Karpas-422 (cell line): ENCODE results near the gene C5orf58. TPM values are rescaled to one million over a fixed set of nuclear protein-coding genes. Genes with fewer than 3 reads are reported as not detected.

Experiments used
- DNase-seq: peaks from one replicate; pipeline ENCODE4 v3.0.0-alpha.2; 2015
- H2AFZ ChIP-seq: fragments of 200-600 bp; sonication (generic); 2 replicates; pipeline ENCODE4 v1.6.1; 2014; ENCODE audit warnings: antibody characterized with exemption, low read length, mixed read lengths
- H3K27ac ChIP-seq: fragments of 200-600 bp; sonication (generic); 2 replicates; pipeline ENCODE4 v1.5.1; 2014; ENCODE audit warnings: mild to moderate bottlenecking, low read length, moderate library complexity
- H3K27me3 ChIP-seq: fragments of 200-600 bp; sonication (generic); 2 replicates; pipeline ENCODE4 v1.6.1; 2014; ENCODE audit warnings: low read length, mixed read lengths
- H3K36me3 ChIP-seq: fragments of 200-600 bp; sonication (generic); 2 replicates; pipeline ENCODE4 v1.6.1; 2014; ENCODE audit warnings: low read length, mixed read lengths; ENCODE audit not compliant: insufficient read depth
- H3K4me1 ChIP-seq: fragments of 200-600 bp; sonication (generic); 2 replicates; pipeline ENCODE4 v1.6.1; 2014; ENCODE audit warnings: mild to moderate bottlenecking, low read length, mixed read lengths
- H3K4me2 ChIP-seq: fragments of 200-600 bp; sonication (generic); 2 replicates; pipeline ENCODE4 v1.6.1; 2014; ENCODE audit warnings: low read length, low read depth, mild to moderate bottlenecking; ENCODE audit not compliant: poor library complexity, severe bottlenecking
- H3K4me3 ChIP-seq: fragments of 200-600 bp; sonication (generic); 2 replicates; pipeline ENCODE4 v1.5.1; 2014; ENCODE audit warnings: mild to moderate bottlenecking, antibody characterized with exemption, low read length, mixed read lengths
- H3K79me2 ChIP-seq: fragments of 200-600 bp; sonication (generic); 2 replicates; pipeline ENCODE4 v1.6.1; 2014; ENCODE audit warnings: mild to moderate bottlenecking, low read length, mixed read lengths
- H3K9ac ChIP-seq: fragments of 200-600 bp; sonication (generic); 2 replicates; pipeline ENCODE4 v1.6.0; 2014; ENCODE audit warnings: low read length
- H3K9me2 ChIP-seq: fragments of 200-600 bp; sonication (generic), shearing (Covaris generic); replicated peaks from 2 replicates; pipeline ENCODE4 v1.6.0; 2014; ENCODE audit warnings: mild to moderate bottlenecking, low read length, moderate library complexity; ENCODE audit not compliant: insufficient read depth
- H3K9me3 ChIP-seq: fragments of 300-700, 200-600 bp; sonication (generic); 2 replicates; pipeline ENCODE4 v1.6.1; 2014; ENCODE audit warnings: low read length, mixed read lengths
- H4K20me1 ChIP-seq: fragments of 200-600 bp; sonication (generic); 2 replicates; pipeline ENCODE4 v1.6.1; 2014; ENCODE audit warnings: mild to moderate bottlenecking, antibody characterized with exemption, low read length, low read depth; ENCODE audit not compliant: insufficient read depth
- total RNA-seq: library from RNA; depleted of rRNA; stranded (reverse); fragments of >200 nt; shearing (Covaris generic); gene quantifications from 2 replicates; pipeline ENCODE4 v1.2.3, GENCODE V29; 2014; ENCODE audit warnings: low replicate concordance; rRNA removed

Gene C5orf58, protein sequence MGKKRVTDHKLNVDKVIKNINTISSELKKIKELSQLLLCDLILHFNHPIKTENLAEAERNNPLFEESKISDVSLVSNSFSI
- 7.8 TPM in 1 of 2 replicates, not detected in the other for total RNA-seq

DNA sequence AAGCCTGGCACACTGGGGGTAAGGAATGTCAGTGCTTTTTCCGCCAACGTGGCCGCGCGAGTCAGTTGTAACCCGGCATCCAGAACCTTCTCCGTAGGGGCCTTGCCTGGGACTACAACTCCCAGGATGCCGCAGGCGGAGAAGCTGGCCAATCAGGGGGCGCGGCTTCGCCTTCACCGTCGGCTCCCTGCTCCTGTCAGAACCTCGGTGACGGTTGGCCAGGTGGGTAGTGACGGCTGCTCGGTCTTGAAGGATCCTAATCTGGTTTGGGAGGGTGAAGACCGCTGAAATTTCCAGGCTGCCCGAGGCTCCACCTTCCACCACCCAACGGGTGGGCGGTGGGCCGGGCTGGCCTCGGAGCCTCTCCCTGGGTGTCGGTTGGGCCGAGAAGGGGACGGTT, at the start of gene C5orf58:
C5orf58 (plus strand) TSS at position 200 of the 400 bp plus-strand sequence. CDS start 1,992 bp downstream, outside the sequence.
- no peak within 1 kb of the TSS for H3K27ac ChIP-seq
- H4K20me1 ChIP-seq, result no peaks in the 10 kb centered on the region
- H3K9ac ChIP-seq, result no peak within 1 kb of the TSS
- no peak within 1 kb of the TSS for H3K4me2 ChIP-seq
- H3K9me3 ChIP-seq, result no peaks in the 10 kb centered on the region
- H3K36me3 ChIP-seq, result no peaks in the 10 kb centered on the region
- no peak for DNase-seq
- no peaks in the 10 kb centered on the region for H3K27me3 ChIP-seq
- H3K79me2 ChIP-seq, result no peaks in the 10 kb centered on the region
- H2AFZ ChIP-seq, result no peak within 1 kb of the TSS
- H3K4me1 ChIP-seq, result peaks cover 53% of the 10 kb centered on the region
- H3K4me3 ChIP-seq, result no peak within 1 kb of the TSS
- no peaks in the 10 kb centered on the region for H3K9me2 ChIP-seq

DNA sequence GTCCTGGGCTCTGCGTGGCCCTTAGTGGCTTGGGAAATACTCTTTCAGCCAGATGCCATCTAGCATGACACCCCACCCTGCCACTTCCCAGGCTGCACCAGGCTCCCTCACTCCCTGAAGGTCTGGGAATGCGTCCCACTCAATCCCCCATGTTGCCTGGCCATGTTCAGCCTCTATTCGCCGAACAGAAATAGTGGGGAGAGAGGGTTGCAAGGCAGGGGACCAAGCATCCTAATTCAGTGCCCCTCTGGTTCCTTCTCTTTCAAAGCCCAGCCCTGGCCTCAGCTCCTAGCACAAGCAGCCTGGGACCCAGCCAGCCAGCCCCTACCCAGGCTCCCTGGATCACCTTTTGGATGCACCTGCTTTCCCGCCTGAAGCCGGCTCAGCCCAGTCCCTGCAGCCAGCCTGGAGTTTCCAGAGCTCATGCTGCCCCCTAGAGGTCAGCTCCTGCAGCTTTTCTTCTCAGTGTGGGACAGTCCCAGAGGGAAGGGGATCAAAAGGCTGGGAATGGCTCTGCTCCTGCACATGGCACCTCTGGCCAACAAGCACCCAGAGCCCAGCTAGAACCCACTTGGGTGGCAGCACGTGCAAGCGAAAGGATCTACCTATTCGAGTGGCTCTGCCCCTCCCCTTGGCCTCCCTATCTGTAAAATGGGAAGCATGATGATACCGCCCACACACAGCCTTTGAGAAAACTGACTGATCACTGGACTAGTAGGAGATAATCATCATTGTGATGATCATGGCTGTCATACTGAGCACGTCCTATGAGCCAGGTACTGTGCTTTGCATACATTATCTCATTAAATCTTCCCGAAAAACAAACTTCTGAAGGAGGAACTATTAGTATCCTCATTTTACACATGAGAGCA, 48.7 kb upstream of the C5orf58 start:
- Histone ChIP-seq H3K36me3 (no peaks in the 10 kb centered on the region), H3K4me1 (peaks cover 71% of the 10 kb centered on the region), H2AFZ (no peak overlapping the region), H3K4me2 (peak overlapping the region; percentile 96), H3K27ac (peak overlapping the region; percentile 93; the same call in 1 of the 2 replicates), H3K79me2 (no peaks in the 10 kb centered on the region), H3K9me2 (no peaks in the 10 kb centered on the region), H3K27me3 (no peaks in the 10 kb centered on the region), H3K4me3 (no peak overlapping the region; the same call in 1 of the 2 replicates), H4K20me1 (no peaks in the 10 kb centered on the region), H3K9ac (peak overlapping the region; percentile 77), H3K9me3 (no peaks in the 10 kb centered on the region)
- peak; percentile 89 for DNase-seq

- Histone ChIP-seq H3K9me3 (no peaks in the 10 kb centered on the region), H3K36me3 (no peaks in the 10 kb centered on the region), H3K4me1 (peaks cover 64% of the 10 kb centered on the region), H3K9me2 (no peaks in the 10 kb centered on the region), H3K4me3 (no peak overlapping the region), H3K9ac (no peak overlapping the region), H2AFZ (no peak overlapping the region), H3K79me2 (no peaks in the 10 kb centered on the region), H4K20me1 (no peaks in the 10 kb centered on the region), H3K4me2 (no peak overlapping the region), H3K27me3 (no peaks in the 10 kb centered on the region), H3K27ac (no peak overlapping the region)
- no peak for DNase-seq
Observed at GRCh38 chr5:170184737-170185136, 48.0 kb upstream of the C5orf58 start.

- H3K4me2 ChIP-seq, result no peak overlapping the region
- H3K9me2 ChIP-seq, result no peaks in the 10 kb centered on the region
- H2AFZ ChIP-seq, result no peak overlapping the region
- no peaks in the 10 kb centered on the region for H3K36me3 ChIP-seq
- no peaks in the 10 kb centered on the region for H3K79me2 ChIP-seq
- H3K4me3 ChIP-seq, result no peak overlapping the region
- H3K9me3 ChIP-seq, result no peaks in the 10 kb centered on the region
- no peak overlapping the region for H3K9ac ChIP-seq
- no peak overlapping the region for H3K27ac ChIP-seq
- H3K27me3 ChIP-seq, result no peaks in the 10 kb centered on the region
- H4K20me1 ChIP-seq, result no peaks in the 10 kb centered on the region
- no peak for DNase-seq
- peaks cover 64% of the 10 kb centered on the region for H3K4me1 ChIP-seq
Observed at GRCh38 chr5:170186156-170186555, 46.6 kb upstream of the C5orf58 start.

- H4K20me1 ChIP-seq, result no peaks in the 10 kb centered on the region
- no peaks in the 10 kb centered on the region for H3K79me2 ChIP-seq
- H3K4me3 ChIP-seq, result no peak overlapping the region
- H3K4me1 ChIP-seq, result peaks cover 60% of the 10 kb centered on the region
- no peak overlapping the region for H3K9ac ChIP-seq
- no peak for DNase-seq
- no peak overlapping the region for H3K4me2 ChIP-seq
- no peak overlapping the region for H3K27ac ChIP-seq
- no peak overlapping the region for H2AFZ ChIP-seq
- no peaks in the 10 kb centered on the region for H3K9me2 ChIP-seq
- no peaks in the 10 kb centered on the region for H3K27me3 ChIP-seq
- no peaks in the 10 kb centered on the region for H3K9me3 ChIP-seq
- H3K36me3 ChIP-seq, result no peaks in the 10 kb centered on the region
Observed at GRCh38 chr5:170186856-170187255, 45.9 kb upstream of the C5orf58 start.

DNA sequence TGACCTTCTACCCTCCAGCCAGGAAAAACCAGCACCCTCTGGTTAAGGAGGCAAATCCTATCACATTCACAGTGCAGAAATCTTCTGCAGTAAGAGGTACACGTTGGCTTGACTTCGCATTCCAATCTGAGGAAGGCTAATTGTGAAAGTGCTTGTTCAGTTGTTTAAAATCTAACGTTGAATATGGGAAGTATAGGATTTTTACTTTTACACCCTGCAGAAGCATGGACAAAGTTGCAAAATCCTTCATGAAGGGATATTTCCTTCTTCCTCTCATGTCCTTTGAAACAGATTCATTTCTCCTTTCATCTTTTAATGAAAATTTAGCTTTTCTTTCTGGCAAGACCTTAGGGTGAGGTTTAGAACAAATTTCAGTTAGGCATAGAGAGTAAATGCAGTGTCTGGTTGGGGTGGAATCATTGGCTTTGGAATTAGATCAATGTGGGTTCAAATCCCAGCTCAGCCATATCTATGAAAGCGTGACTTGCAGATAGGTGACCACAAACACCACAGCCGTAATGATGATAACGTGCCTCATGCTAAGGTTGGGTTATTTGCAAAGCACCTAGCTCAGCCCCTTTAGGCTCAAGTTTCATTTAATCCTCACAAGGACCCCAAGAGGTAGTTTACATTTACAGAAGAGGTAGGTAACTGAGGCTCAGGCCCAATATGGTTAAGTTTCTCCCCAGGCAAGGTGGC, 42.2 kb upstream of the C5orf58 start:
- Histone ChIP-seq H3K4me3 (no peak overlapping the region), H3K27ac (no peak overlapping the region), H3K4me2 (peak overlapping the region; percentile 35), H3K79me2 (no peaks in the 10 kb centered on the region), H3K9ac (no peak overlapping the region), H3K27me3 (no peaks in the 10 kb centered on the region), H3K36me3 (no peaks in the 10 kb centered on the region), H3K4me1 (peaks cover 30% of the 10 kb centered on the region), H4K20me1 (no peaks in the 10 kb centered on the region), H2AFZ (0 out of 2 replicates have a peak overlapping the region, but pooled peaks have one; percentile 7), H3K9me2 (no peaks in the 10 kb centered on the region), H3K9me3 (no peaks in the 10 kb centered on the region)
- DNase-seq, result peak; percentile 55

DNA sequence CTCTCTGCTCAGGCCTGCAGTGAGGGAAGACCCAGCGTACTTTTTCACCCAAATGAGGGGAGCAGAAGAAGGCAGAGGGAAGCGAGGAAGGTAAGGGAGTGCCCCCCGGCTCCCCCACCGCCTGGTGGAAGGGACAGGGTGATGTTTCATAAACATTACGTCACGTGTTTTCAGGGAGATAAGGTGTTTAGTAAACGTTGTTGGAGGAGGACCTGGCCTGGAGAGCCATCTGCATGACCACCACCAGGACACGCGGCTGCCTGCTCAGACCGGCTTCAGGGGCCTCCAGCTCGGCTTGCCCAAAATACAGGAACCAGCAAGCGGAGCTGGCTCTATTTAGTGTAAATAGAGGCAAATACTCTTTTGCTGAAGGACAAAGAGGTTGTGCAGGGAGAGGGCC, 40.0 kb upstream of the C5orf58 start:
- no peak overlapping the region for H3K27ac ChIP-seq
- no peaks in the 10 kb centered on the region for H3K36me3 ChIP-seq
- no peak for DNase-seq
- H2AFZ ChIP-seq, result no peak overlapping the region
- H3K4me2 ChIP-seq, result no peak overlapping the region
- no peak overlapping the region for H3K4me3 ChIP-seq
- H3K79me2 ChIP-seq, result no peaks in the 10 kb centered on the region
- H3K9ac ChIP-seq, result no peak overlapping the region
- no peaks in the 10 kb centered on the region for H3K9me2 ChIP-seq
- H4K20me1 ChIP-seq, result no peaks in the 10 kb centered on the region
- H3K9me3 ChIP-seq, result no peaks in the 10 kb centered on the region
- peaks cover 20% of the 10 kb centered on the region for H3K4me1 ChIP-seq
- no peaks in the 10 kb centered on the region; the same call in 1 of the 2 replicates for H3K27me3 ChIP-seq

- Histone ChIP-seq H3K36me3 (no peaks in the 10 kb centered on the region), H3K4me3 (no peak overlapping the region), H2AFZ (no peak overlapping the region), H3K4me1 (peaks cover 10% of the 10 kb centered on the region), H3K27ac (no peak overlapping the region), H4K20me1 (no peaks in the 10 kb centered on the region), H3K27me3 (no peaks in the 10 kb centered on the region; the same call in 1 of the 2 replicates), H3K79me2 (no peaks in the 10 kb centered on the region), H3K9ac (no peak overlapping the region), H3K9me3 (no peaks in the 10 kb centered on the region), H3K9me2 (no peaks in the 10 kb centered on the region), H3K4me2 (no peak overlapping the region)
- no peak for DNase-seq
Observed at GRCh38 chr5:170195961-170196360, 36.8 kb upstream of the C5orf58 start.
